T-helper 22 cell (primary cell): ENCODE data around the gene KCTD18.

Experiments used
- DNase-seq: peaks from one replicate; pipeline ENCODE4 v3.0.0-alpha.2; 2020; ENCODE audit warnings: low read depth

Gene KCTD18

DNA sequence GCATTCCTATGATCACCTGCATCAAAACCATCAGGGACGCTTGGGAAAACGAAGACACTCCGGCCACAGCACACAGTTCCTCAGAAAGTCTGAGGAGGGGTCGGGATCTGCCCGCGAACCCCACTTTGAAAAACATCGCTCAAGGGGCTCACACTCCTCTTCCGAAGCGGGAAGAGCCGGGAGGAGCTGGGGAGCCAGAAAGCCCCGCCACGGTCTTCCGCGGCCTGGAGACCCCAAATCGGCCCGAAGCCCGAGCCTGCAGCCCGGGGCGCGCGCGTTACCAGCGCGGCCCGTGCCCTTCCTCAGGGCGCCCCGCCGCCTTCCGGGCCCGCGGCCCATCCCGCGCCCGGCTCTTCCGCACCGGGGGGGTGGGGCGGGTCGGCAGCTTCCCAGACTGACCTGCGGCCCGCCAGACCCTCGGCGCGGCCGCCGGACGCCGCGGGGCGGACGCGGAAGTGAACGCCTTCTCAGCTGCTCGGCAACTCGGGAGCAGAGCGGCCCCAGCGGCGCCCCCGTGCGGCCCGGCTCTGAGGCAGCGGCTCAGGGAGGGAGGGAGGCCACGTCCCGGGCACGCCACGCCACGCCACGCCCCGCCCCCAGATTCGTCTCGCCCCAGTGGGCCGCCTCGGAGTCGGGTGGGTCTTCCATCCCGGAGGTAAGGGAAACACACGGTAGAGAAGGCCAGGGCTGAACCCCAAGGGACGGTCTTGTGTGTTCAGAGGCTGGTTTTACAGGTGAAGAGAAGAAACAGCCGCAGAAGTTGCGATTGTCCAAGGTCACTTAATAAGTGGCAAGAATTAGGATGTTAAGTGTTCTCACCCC is at the start of gene KCTD18:
Gene KCTD18 (minus strand): TSS at position 457 of the 822 bp plus-strand sequence. CDS start 3,052 bp downstream, outside the sequence.
- peak; percentile 82 for DNase-seq

GRCh38 chr2:200540793-200541192 is 30.9 kb upstream of the KCTD18 start:
- DNase-seq, result no peak

DNA sequence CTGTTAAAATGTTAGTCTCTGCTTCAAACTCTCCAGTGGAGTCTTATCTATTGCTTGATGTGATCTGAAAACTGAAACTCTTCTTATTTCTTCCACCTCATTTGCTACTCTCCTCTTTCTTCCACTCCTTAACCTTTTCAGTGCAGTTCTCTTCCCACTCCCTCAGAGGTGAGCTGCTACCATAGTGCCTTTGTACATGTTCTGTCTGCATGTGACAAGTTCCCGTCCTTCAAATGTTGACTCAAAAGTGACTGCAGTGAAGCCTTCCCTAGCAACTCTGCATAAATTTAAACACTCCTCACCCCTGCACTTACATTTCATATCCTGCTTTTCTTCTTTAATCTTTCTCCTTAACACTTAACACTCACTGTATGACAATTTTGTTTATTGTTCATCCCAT is 28.3 kb upstream of the KCTD18 start:
- no peak for DNase-seq

DNA sequence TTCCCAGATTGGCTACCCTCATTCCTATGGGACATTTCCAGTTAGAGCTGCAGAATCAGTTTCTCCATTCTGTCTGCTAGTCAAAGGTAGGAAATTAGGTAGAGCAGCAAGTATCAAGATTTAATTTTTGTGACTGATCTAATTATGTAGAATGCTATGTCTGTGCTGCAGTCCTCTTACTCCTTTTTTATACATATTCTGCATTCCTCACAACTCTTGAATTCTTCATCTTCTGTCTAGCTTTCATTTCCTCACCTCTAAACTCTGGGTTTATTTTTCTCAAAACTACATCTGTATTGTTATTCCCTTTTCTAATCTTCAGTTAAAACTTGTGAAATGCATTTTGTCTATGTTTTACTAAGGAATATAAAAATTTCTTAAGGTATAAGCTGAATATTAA is 24.7 kb upstream of the KCTD18 start:
- no peak for DNase-seq

GRCh38 chr2:200533754-200534153 is 23.9 kb upstream of the KCTD18 start:
- no peak for DNase-seq

DNA sequence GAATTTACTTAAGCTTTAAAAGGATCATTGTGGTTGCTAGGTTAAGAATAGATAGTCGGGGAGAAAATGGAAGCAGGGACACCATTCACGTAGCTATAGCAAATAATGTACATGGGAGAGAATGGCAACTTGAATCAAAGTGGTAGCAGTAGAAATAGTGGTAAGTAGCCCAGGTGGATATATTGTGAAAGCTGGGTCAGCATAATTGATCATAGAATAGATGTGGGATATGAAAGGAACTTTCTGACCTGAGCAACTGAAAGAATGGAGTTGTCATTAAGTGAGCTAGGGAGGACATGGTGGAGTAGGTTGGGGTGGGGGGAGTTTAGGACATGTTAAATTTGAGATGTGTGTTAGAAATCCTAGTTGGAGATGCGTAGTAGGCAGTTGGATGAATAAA is 18.4 kb upstream of the KCTD18 start:
- no peak for DNase-seq

GRCh38 chr2:200525882-200526651 is 16.2 kb upstream of the KCTD18 start, which contains the start of gene SGO2:
Gene SGO2 (plus strand): TSS chr2:200526207. CDS start chr2:200532976, 6,769 bp downstream.
- peak; percentile 92 for DNase-seq

- DNase-seq, result no peak
These were observed 15.6 kb upstream of the KCTD18 start for GRCh38 chr2:200525551-200525881.

DNA sequence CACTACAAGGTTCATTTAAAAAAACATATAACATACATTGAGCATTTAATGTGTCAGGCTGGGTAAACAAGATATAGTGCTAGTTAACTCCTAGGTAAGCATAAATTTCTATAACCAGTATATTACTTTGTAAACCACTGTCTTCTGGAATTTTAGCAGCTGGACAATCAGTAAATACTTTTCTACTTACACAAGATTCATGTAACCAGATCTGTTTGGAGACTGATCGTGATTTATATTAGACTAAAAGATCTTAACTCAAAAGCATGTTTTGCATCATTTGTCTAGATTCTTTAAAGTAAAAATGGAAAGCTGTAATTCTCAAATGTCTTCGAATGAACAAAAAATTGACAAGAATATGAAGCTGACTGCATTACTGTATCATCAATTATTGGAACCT is 15.2 kb upstream of the KCTD18 start:
- no peak for DNase-seq

GRCh38 chr2:200523604-200524003 is 13.7 kb upstream of the KCTD18 start:
- DNase-seq, result no peak

- DNase-seq, result no peak
These were observed 13.3 kb upstream of the KCTD18 start for GRCh38 chr2:200523158-200523557.

DNA sequence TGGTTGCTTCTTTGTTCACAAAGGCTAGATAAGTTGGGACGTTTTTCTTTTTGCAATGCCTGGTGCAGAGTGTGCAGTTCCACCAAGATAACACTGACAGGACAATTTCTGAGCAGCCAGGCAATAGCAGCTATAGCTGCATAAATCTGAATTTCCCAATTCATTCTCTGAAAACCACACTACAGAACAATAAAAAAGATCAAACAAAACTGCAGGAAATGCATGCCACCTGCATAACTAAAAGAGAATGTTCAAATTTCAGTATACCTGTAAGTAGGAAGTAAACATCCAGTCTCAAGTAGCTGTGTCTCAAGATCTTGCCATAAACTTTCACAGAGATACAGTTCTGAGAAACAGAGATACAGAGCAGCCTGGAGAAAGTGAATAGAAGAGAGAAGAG is 5.3 kb upstream of the KCTD18 start:
- no peak for DNase-seq

GRCh38 chr2:200509235-200509611 is 645 bp downstream of the KCTD18 start:
- no peak for DNase-seq

GRCh38 chr2:200507179-200507578 is 2.7 kb downstream of the KCTD18 start:
- no peak for DNase-seq

DNA sequence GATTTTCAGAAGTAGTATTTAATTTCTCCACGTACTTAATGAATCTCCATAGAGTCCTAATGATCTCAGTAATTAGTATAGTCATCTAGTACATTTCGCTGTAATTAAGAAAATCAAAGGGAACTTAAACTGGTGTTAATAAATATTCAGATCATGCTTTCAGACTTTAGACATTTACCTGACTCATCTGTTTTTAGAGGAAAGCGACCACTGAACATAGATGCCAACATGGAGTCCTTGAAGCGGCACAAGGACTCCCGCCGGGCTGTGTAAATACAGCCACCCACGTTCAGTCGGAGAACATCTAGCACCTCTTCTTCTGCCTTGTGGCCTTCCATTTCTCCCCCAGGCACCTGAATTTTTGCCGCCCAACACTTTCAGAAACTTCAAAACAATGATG is 3.2 kb downstream of the KCTD18 start:
- DNase-seq, result no peak

DNA sequence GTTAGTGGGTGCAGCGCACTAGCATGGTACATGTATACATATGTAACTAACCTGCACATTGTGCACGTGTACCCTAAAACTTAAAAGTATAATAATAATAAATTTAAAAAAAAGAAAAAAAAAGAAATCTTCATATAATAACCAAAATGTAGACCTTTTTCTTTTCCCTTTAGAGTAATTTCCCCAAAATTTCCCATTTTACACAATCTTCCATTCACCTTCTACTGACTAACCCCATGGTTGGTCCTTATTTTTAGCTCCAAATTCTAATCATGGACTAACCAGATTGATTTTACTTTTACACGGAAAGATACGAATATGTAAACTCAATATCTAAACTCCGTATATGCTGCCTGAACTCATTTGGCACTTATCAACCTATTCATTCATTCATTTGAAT is 7.7 kb downstream of the KCTD18 start:
- DNase-seq, result no peak

DNA sequence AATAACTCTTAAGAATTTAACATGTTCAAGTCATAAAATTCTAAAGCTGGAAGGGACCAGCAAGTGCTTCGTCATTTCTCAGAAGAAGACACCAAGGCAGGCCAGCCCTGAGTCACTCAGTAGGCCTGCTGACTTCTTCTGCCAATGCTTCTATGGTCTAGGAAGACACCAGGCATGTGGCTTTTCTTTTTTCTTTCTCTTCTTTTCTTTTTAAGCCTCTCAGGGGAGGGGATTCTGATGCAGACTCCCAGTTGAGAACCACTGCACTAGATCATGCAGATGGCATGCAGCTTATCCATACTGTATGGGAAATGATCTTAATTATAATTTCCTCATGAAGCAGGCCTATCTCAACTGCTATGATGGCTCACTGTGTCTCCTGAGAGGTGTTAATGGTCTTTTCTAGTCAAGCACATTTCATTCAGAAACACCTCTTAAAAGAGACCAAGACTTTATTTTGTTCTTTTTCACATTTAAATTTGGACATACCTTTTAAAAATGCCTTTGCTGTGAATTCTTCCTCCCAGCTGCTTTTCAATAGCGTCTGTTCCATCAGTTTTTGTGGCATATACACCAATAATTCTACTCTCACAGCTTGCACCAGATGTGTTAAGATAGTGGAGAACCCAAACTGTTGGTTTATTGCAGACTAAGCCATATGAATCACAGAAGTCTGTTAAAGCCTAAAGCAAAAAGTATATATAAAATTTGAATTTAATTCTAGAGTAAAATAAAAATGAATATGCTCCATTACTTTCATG is 11.3 kb downstream of the KCTD18 start:
- no peak for DNase-seq

GRCh38 chr2:200496696-200497095 is 13.2 kb downstream of the KCTD18 start:
- no peak for DNase-seq

- no peak for DNase-seq
These were observed 15.8 kb downstream of the KCTD18 start for GRCh38 chr2:200494048-200494447.

DNA sequence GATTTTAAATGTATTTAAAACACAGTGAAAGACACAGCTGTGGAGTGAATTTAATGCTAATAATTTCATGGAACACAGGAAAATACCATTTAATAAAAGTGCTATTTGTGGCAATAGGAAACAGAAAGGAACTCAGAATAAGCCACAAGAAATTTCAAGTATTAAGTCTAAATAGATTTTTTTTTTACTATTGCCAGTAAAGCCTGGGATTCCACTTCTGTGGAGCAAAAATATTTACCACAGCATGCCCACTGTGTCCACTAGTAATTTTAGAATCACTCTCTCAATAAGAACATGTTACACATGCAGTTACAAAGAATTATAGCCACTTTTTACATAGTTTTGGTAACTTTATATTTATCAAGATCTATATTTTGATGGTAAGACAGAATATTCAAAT is 17.2 kb downstream of the KCTD18 start:
- DNase-seq, result no peak

DNA sequence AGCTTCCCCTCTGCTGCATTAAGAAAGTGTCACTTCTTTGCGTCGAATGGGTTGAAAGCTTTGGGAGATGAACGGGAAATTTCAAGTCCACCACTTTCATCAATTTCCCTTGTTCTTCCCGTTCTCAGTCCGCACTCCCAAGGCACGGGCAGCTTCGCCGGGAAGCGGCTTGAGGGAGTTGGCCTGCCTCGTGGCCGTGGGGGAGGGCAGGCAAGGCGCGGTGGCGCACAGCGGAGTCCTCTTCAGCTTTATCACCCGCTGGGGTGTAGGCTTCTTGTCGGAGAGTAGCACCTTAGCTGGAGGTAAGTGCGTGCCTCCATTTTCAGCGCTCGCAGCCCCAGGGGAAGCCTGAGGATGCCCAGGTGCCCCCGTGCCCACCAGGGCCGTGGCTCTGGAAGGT is 19.9 kb downstream of the KCTD18 start:
- DNase-seq, result no peak

DNA sequence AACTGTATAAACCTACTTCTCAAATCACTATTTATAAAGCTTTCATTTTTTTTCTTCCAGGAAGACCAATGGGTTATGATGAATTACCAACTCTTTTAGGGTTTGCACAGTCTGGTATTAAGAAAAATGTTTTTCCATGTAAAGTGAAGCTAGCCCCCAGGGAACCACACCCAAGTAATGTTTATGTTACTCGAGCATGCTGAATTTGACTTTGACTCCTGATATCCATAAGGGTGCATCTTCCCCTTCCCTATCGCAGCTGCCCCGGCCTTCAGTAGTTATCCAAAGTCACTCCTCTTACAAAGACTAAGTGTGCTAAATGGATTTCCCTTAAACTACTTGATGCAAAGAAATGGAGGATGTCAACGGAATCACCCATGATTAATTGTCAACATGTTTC is 21.7 kb downstream of the KCTD18 start:
- DNase-seq, result no peak

DNA sequence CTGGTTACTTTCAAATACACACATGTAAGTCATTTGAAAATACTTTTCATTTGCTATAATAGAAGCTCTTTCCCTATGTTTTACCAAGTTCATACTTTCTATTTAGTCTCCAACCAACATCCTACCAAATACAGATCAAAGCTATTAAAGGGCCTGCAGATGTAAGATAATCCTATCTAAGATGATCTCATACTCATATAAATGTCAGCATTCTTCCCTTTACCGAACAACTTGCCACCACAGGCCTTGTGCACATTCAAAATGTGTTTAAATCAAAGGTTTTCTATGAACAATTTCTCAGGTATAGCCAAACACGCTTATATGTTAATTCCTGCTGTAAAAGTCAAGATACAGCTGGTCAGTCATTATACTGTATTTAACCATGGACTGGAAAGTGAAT is 23.3 kb downstream of the KCTD18 start:
- DNase-seq, result no peak
